CD4-positive, alpha-beta T cell treated with Interleukin-10 for 1 hour (primary cell): Measurements from ENCODE around the gene COA7.
A peak's percentile ranks its signal among the peaks of the same experiment; 100 is the strongest.

Experiments used
- DNase-seq: peaks from one replicate; pipeline ENCODE4 v3.0.0-alpha.2; 2020

COA7 gene

DNA sequence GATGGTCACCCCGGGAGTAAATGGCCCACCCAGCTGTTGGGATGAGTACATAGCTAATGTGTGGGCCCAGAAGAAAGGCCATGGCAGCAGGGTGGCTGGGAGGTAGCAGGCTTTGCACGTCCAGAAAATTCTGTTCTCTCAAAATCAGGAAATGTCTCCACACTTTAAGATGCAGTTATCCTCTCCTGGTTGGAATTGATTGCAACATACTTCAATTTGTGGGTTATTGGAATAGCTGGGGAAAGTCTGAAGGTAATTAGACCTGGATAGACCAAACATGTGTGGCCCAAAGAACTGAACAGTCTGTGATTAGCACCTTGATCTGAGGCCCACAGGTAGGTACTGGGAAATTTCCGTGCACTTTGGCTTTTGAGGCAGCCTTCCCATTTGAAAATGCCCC lies 30.2 kb downstream of the COA7 start:
- DNase-seq = no peak

- no peak for DNase-seq
These were observed 30.9 kb downstream of the COA7 start for GRCh38 chr1:52667290-52667689.

GRCh38 chr1:52665006-52665941 lies 32.9 kb downstream of the COA7 start:
- no peak for DNase-seq

DNA sequence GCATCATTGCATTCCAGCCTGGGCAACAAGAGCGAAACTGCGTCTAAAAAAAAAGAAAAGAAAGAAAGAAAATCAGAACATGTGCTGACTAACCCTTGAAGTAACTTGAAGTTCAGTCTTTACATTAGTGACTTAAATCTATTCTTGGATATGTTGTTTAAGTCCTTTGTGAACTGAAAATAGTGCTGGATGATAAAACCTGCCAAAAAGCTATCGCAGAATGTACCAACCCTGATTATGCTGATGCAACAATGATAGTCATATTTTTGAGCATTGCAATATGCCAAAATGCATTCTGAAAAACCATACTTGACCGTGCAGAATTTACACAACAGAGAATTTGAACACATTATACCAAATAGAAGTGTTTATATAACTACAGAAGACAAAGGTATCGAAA lies 34.4 kb downstream of the COA7 start:
- DNase-seq = no peak

DNA sequence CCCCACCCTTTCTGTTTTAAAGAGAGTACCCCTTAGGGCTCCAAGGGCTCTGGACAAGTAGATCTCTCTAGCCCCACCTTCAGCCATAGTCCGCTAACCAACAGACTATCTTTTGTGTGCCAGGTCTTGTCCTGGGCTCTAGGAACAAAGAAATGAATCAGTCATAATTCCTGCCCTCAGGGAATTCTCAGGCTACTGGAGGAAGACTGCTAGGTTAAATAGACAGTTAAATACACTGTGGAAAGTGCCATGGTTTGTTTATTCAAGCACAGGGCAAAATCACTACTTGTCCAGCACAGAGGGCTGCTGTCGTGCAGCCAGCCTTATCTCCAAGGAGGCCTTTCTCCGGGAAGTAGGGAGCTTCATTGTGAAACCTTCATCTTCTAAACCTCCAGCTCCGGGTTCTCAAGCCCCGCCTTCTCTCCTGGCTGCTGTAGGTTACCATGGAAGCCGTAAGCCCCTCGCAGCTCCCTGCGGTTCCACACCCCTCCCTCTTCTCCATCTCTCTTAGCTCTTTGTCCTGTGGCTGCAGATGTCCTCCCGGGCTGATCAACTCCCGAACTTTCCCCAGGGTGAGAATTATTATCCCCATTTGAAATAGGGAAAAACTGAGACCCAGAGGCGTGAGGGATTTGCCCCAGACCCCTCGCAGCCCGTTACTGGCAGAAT lies 35.4 kb downstream of the COA7 start:
- no peak for DNase-seq

GRCh38 chr1:52660807-52661206 lies 37.3 kb downstream of the COA7 start:
- no peak for DNase-seq

GRCh38 chr1:52659851-52660596 lies 38.1 kb downstream of the COA7 start:
- no peak for DNase-seq

DNA sequence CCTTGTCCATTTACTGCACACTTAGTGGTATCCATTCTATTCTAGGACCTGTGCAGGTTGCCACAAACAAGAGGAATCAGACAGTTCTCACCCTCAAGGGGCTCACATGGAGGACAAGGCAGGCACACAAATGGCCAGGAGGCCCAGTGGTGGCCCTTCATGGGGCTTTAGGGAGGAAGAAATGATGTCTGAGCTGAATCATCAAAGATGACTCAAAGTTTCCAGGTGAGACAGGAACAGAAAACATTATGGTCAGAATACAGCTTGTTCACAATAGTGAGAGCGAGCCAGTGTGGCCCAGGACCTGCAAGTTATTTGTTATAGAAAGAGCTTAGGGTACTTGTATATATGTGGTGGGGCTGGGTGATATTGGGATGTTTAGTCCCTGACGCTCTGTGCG lies 38.8 kb downstream of the COA7 start:
- DNase-seq = no peak

DNA sequence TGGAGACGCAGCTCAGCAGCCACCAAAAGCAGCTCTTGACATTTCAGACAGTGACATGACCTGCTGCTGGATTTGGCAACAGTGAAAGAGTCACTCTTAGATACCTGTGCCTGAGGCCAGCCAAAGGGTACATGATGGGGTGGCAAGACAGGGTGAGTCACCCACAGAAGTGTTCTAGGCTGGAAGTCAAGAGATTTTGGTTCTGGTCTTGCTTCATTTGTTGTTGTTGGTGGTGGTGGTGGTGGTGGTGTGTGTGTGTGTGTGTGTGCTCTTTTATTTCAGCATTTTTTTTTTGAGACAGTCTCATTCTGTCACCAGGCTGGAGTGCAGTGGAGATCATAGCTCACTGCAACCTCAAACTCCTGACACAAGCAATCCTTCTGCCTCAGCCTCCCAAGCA lies 39.4 kb downstream of the COA7 start:
- DNase-seq = no peak

GRCh38 chr1:52657702-52658101 lies 40.4 kb downstream of the COA7 start:
- no peak for DNase-seq

DNA sequence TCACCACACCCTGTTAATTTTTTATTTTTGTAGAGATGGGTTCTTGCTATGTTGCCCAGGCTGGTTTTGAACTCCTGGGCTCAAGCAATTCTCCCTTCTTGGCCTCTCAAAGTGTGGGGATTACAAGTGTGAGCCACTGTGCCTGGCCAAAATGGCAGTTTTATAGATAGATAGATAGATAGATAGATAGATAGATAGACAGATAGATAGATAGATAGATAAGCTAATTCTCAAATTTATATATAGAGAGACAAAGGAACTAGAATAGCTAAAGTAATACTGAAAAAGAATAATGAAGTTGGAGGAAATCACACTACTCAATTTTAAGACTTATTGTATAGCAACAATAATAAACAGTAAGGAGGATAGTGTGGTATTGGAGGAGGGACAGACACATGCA lies 44.1 kb downstream of the COA7 start:
- no peak for DNase-seq

- DNase-seq = no peak
These were observed 44.8 kb downstream of the COA7 start for GRCh38 chr1:52653207-52653849.

- no peak for DNase-seq
These were observed 46.2 kb downstream of the COA7 start for GRCh38 chr1:52651904-52652303.

DNA sequence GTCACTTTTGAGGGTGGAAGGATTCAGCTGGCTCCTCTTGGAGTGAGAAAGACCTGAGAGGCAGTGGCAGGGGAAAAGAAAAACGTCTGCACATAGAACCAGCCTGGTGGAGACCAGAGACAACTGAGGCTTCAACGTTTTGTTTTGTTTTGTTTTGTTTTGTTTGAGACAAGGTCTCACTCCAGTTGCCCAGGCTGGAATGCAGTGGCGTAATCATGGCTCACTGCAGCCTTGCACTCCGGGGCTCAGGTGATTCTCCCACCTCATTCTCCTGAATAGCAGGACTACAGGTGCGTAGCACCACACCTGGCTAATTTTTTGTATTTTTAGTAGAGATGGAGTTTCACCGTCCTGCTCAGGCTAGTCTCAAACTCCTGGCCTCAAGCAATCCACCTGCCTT lies 52.9 kb downstream of the COA7 start:
- DNase-seq = no peak

- DNase-seq = peak; percentile 5
These were observed 56.8 kb downstream of the COA7 start for GRCh38 chr1:52641307-52641706.

DNA sequence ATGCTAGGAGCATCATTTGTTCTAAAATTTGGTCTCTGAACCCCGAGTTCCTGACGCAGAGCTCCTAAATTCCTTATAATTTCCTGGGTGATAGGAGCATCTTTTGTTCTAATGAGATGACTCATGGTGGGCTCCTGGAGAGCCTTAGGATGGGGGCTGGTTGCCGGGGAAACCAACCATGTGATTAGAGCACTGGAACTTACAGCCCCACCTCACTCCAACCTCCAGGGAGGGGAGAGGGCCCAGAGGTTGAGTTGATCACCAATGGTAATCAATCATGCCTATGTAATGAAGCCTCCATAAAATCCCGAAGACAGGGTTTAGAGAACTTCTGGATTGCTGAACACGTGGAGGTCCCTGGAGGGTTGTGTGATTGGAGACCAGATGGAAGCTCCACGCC lies 57.5 kb downstream of the COA7 start:
- no peak for DNase-seq

DNA sequence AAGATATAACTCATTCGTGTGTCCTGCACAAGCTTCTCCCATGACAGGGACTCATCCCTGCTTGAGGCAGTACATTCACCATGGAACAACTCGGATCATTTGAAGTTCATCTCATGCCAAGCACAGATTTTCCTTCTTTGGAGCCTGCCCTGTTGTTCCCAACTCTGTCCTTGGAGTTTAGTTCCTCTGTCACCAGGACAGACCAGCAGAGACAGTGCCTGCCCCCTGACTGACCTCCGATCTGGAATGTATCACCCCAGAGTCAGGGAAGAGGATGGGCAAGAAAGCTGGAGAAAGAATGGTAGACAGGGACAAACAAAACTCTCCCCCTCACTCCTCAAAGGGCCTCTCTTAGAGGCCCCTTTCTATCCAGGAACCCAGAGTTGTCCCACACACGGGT lies 60.2 kb downstream of the COA7 start:
- no peak for DNase-seq

GRCh38 chr1:52636721-52637695 lies 61.1 kb downstream of the COA7 start:
- DNase-seq = peak; percentile 89

- peak; percentile 63 for DNase-seq
These were observed 62.6 kb downstream of the COA7 start for GRCh38 chr1:52635321-52636089.
